GM18858 (cell line): ENCODE measurements around the gene DHX40.
"Not testable (repeated sequence)": the region's sequence is repeated elsewhere in the genome, so short reads cannot be mapped to it uniquely, and the experiment has no call there.

Source experiments
- ATAC-seq: cut with Tn5 transposase; IDR thresholded peaks from one replicate; pipeline ENCODE4 v1.9.1; 2021; ENCODE audit not compliant: unreplicated experiment

DHX40 gene

GRCh38 chr17:59565171-59565958 lies at the start of gene DHX40:
Gene DHX40, plus strand, starts transcription at chr17:59565610. Its CDS starts 62 bp downstream, at chr17:59565672.
- no peak for ATAC-seq

GRCh38 chr17:59516451-59516850 lies 49.0 kb upstream of the DHX40 start:
- no peak for ATAC-seq

GRCh38 chr17:59519132-59519531 lies 46.3 kb upstream of the DHX40 start:
- no peak for ATAC-seq

GRCh38 chr17:59520251-59520650 lies 45.2 kb upstream of the DHX40 start:
- no peak for ATAC-seq

- no peak for ATAC-seq
Measured at GRCh38 chr17:59521465-59522126, 43.8 kb upstream of the DHX40 start.

- not testable (repeated sequence) for ATAC-seq
Measured at GRCh38 chr17:59524930-59525329, 40.5 kb upstream of the DHX40 start.

GRCh38 chr17:59525668-59526067 lies 39.7 kb upstream of the DHX40 start:
- no peak for ATAC-seq

- ATAC-seq = no peak
Measured at GRCh38 chr17:59526451-59526850, 39.0 kb upstream of the DHX40 start.

GRCh38 chr17:59527325-59527917 lies 38.0 kb upstream of the DHX40 start:
- ATAC-seq = no peak

GRCh38 chr17:59527931-59528330 lies 37.5 kb upstream of the DHX40 start:
- no peak for ATAC-seq

- ATAC-seq = no peak
Measured at GRCh38 chr17:59530531-59530930, 34.9 kb upstream of the DHX40 start.

- no peak for ATAC-seq
Measured at GRCh38 chr17:59533694-59534093, 31.7 kb upstream of the DHX40 start.

GRCh38 chr17:59534583-59534982 lies 30.8 kb upstream of the DHX40 start:
- ATAC-seq = no peak

GRCh38 chr17:59538195-59538909 lies 27.1 kb upstream of the DHX40 start:
- no peak for ATAC-seq

- ATAC-seq = no peak
Measured at GRCh38 chr17:59542960-59543635, 22.3 kb upstream of the DHX40 start.

GRCh38 chr17:59545942-59546341 lies 19.5 kb upstream of the DHX40 start:
- ATAC-seq = no peak

GRCh38 chr17:59547131-59547915 lies 18.1 kb upstream of the DHX40 start:
- ATAC-seq = no peak

- not testable (repeated sequence) for ATAC-seq
Measured at GRCh38 chr17:59548985-59549384, 16.4 kb upstream of the DHX40 start.

GRCh38 chr17:59550703-59551102 lies 14.7 kb upstream of the DHX40 start:
- no peak for ATAC-seq

- ATAC-seq = no peak
Measured at GRCh38 chr17:59558039-59558438, 7.4 kb upstream of the DHX40 start.
